Colonic mucosa (tissue), 4 donors: Measurements from ENCODE around the gene PHLDB3. TPM values are rescaled to one million over a fixed set of nuclear protein-coding genes. Genes with fewer than 3 reads are reported as not detected.
"Not testable (repeated sequence)": the region's sequence is repeated elsewhere in the genome, so short reads cannot be mapped to it uniquely, and the experiment has no call there.

Experiments used
- DNase-seq: peaks from one replicate; pipeline ENCODE4 v3.0.0-alpha.2; 2020
- H3K27ac ChIP-seq: fragments of 200-600 bp; one replicate; pipeline ENCODE4 v1.8.0; 2021
- H3K27me3 ChIP-seq: fragments of 200-600 bp; one replicate; pipeline ENCODE4 v1.8.0; 2021
- H3K36me3 ChIP-seq: fragments of 200-600 bp; one replicate; pipeline ENCODE4 v1.8.0; 2021
- H3K4me1 ChIP-seq: fragments of 200-600 bp; one replicate; pipeline ENCODE4 v1.8.0; 2021; ENCODE audit warnings: mild to moderate bottlenecking
- H3K4me3 ChIP-seq: fragments of 200-600 bp; one replicate; pipeline ENCODE4 v1.8.0; 2021
- H3K9ac ChIP-seq, 2 donors: one replicate each; pipeline ENCODE4 v1.7.0; 2013; ENCODE audit warnings: control low read depth in 2 of 2, low read depth in 2 of 2, low read length in 2 of 2
- H3K9me3 ChIP-seq: fragments of 200-600 bp; one replicate; pipeline ENCODE4 v1.8.0; 2021
- intact Hi-C: fragments of 100-400 bp; cut with DNase I; formaldehyde crosslinking; loops from one replicate; pipeline ENCODE4 v1.14.1; 2022
- total RNA-seq, 2 donors: library from RNA; stranded (reverse); fragmentation: NEBNext Ultra II Directional in 1 of 2; extraction: Animal tissue kit (Norgen Biotek cat#: 25700) in 1 of 2; gene quantifications; one replicate each; pipeline ENCODE4 v1.2.1, GENCODE V29; 2021
- TF ChIP-seq, protein P1 (sequence below): fragments of 200-600 bp; IDR thresholded peaks from one replicate; pipeline ENCODE4 v1.8.0; 2022; ENCODE audit warnings: antibody characterized with exemption, mild to moderate bottlenecking
- donor health status: healthy.
- donor health status: DM: no; HTN: no; CAD: no.
- donor health status: DM: no; HTN: no; CAD: no.

Gene PHLDB3
- total RNA-seq, 2 donors from 2014 or later: 6.8 to 24.0 TPM

DNA sequence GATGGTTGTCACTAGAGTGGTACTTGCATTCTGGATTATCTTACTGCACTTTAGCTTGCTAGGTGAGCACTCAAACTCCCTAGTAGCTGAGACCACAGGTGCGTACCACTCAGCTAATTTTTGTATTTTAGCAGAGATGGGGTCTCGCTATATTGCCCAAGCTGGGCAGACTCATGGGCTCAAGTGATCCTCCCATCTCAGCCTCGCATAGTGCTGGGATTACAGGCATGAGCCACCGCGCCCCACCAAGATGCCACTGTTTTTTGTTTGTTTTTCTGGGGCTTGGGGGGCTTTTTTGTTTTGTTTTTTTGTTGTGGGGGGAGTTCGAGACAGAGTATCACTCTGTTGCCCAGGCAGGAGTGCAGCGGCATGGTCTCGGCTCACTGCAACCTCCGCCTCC, 56.9 kb downstream of the PHLDB3 start:
- no peaks in the 10 kb centered on the region for H3K27me3 ChIP-seq
- intact Hi-C loops: loop anchor here (2.0 to 5.0 kb wide), 2 partner anchors 71 to 205 kb away; no protein-coding TSS in a partner anchor
- TF ChIP-seq, protein P1, sequence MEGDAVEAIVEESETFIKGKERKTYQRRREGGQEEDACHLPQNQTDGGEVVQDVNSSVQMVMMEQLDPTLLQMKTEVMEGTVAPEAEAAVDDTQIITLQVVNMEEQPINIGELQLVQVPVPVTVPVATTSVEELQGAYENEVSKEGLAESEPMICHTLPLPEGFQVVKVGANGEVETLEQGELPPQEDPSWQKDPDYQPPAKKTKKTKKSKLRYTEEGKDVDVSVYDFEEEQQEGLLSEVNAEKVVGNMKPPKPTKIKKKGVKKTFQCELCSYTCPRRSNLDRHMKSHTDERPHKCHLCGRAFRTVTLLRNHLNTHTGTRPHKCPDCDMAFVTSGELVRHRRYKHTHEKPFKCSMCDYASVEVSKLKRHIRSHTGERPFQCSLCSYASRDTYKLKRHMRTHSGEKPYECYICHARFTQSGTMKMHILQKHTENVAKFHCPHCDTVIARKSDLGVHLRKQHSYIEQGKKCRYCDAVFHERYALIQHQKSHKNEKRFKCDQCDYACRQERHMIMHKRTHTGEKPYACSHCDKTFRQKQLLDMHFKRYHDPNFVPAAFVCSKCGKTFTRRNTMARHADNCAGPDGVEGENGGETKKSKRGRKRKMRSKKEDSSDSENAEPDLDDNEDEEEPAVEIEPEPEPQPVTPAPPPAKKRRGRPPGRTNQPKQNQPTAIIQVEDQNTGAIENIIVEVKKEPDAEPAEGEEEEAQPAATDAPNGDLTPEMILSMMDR: no peak

DNA sequence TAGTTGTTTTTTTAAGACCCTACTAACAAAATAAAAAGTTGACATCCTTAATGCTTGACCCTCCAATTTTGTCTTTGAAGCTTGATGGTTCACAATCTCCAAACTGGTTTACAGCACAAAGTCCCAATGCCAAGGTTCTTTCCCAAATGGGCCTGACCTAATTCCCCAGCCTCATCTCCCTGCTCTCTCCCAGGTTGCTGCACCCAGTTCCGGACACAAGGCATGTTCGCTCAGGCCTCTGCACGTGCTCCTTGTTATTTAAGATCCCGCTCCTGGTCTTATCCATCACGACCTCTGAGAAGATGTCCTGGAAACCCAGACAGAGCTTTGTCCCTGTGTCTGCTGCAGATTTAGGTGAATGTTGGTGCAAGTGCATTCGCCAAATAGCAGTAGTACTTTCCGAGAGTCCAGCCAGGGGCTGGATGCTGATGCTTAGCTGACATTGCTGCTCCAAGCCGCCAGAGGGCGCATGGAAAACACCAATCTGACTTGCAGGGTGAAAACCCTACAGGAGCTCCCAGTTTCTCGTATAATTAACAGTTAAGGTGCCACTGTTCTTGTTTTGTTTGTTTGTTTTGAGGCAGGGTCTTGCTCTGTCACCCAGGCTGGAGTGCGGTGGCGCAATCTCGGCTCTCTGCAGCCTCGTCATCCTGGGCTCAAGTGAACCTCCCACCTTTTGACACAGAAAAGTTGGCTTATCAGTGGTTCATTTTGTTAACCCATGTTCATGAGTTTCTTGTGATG, 57.6 kb downstream of the PHLDB3 start:
- H3K4me3 ChIP-seq: no peak overlapping the region
- intact Hi-C loops: loop anchor here (2.0 to 5.0 kb wide), 2 partner anchors 72 to 205 kb away; no protein-coding TSS in a partner anchor

More for the DNA sequence above, 56.9 kb downstream of the PHLDB3 start:
- Histone ChIP-seq H3K4me1 (no peaks in the 10 kb centered on the region), H3K27ac (no peak overlapping the region), H3K36me3 (no peaks in the 10 kb centered on the region), H3K9ac (no peak overlapping the region), H3K4me3 (no peak overlapping the region), H3K9me3 (no peaks in the 10 kb centered on the region)
- DNase-seq: no peak

DNA sequence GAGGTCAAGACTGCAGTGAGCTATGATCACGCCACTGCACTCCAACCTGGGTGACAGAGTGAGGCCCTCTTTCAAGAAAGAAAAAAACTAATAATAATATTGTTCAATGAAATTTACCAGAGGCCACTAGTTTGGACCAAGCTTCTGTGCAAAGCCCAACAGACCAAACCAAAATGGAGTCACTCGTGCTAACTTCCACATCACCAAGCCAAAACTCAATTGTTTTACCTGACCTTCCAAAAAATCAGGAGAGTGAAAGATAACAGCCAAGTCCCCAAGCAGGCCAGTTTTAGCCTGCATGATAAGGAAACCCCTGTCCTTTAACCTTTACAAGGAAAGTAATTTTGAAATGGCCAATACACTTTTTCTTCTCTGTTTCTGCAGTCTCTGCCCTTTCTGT, 59.1 kb downstream of the PHLDB3 start:
- no peaks in the 10 kb centered on the region for H3K4me1 ChIP-seq
- no peaks in the 10 kb centered on the region for H3K36me3 ChIP-seq
- no peaks in the 10 kb centered on the region for H3K27me3 ChIP-seq
- no peaks in the 10 kb centered on the region for H3K9me3 ChIP-seq
- H3K27ac ChIP-seq: no peak overlapping the region
- no peak overlapping the region for H3K9ac ChIP-seq
- TF ChIP-seq, protein P1: no peak
- DNase-seq: no peak
- intact Hi-C loops: loop anchor here (5.0 kb wide), 1 partner anchor 207 kb away; no protein-coding TSS in a partner anchor
- no peak overlapping the region for H3K4me3 ChIP-seq

More for the DNA sequence above, 57.6 kb downstream of the PHLDB3 start:
- Histone ChIP-seq H3K27ac (no peak overlapping the region), H3K36me3 (no peaks in the 10 kb centered on the region), H3K4me1 (no peaks in the 10 kb centered on the region), H3K9me3 (no peaks in the 10 kb centered on the region), H3K9ac (no peak overlapping the region), H3K27me3 (no peaks in the 10 kb centered on the region)
- TF ChIP-seq, protein P1: peak; percentile 97
- DNase-seq: peak; percentile 81

DNA sequence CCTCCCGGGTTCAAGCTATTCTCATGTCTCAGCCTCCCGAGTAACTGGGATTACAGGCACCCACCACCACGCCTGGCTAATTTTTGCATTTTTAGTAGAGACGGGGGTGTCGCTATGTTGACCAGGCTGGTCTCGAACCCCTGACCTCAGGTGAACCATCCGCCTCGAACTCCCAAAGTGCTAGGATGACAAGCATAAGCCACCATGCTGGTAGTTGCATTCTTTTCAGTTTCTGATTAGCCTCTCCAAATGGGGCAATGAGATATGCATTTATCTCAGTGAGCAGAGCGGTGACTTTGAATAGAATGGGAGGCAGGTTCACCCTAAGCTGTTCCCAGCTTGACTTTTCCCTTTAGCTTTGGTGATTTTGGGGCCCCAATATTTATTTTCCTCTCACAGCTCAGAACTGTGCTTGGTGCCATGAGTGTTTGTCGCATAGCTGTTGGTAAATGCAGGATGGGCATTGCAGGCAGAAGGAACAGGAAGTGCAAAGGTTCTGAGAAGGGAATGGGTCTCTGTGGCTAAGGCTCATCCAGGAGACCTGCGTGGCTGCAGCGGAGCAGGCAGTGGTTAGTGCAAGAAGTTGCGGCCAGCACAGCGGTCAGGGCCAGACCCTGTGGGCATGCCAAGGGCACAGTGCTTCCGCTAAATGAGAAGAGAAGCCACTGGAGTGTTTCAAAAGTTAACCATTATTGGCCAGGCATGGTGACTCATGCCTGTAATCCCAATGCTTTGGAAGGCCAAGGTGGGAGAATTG, 59.8 kb downstream of the PHLDB3 start:
- Histone ChIP-seq H3K4me3 (no peak overlapping the region), H3K9ac (no peak overlapping the region), H3K36me3 (no peaks in the 10 kb centered on the region), H3K9me3 (no peaks in the 10 kb centered on the region), H3K4me1 (no peaks in the 10 kb centered on the region), H3K27ac (no peak overlapping the region), H3K27me3 (no peaks in the 10 kb centered on the region)
- TF ChIP-seq, protein P1: no peak
- DNase-seq: no peak
- intact Hi-C loops: loop anchor here (5.0 kb wide), 1 partner anchor 208 kb away; no protein-coding TSS in a partner anchor

DNA sequence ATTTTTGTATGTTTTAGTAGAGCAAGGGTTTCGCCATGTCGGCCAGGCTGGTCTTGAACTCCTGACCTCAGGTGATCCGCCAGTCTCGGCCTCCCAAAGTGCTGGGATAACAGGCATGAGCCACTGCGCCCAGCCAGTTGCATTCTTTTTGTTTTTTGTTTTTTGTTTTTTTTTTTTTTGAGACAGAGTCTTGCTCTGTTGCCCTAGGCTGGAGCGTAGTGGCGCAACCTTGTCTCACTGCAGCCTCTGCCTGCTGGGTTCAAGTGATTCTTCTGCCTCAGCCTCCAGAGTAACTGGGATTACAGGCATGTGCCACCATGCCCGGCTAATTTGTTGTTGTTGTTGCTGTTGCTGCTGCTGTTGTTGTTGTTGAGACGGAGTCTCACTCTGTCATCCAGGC, 60.5 kb downstream of the PHLDB3 start:
- H3K36me3 ChIP-seq, H3K4me3 ChIP-seq, intact Hi-C loops, H3K27ac ChIP-seq, H3K27me3 ChIP-seq, DNase-seq, H3K9ac ChIP-seq, H3K9me3 ChIP-seq, H3K4me1 ChIP-seq: not testable (repeated sequence)
